HG02981 (cell line): Measurements from ENCODE around the gene IL6R.

ENCODE experiments used
- ATAC-seq: cut with Tn5 transposase; IDR thresholded peaks from one replicate; pipeline ENCODE4 v1.9.1; 2021; ENCODE audit warnings: mild to moderate bottlenecking, moderate library complexity; ENCODE audit not compliant: unreplicated experiment

The IL6R gene

DNA sequence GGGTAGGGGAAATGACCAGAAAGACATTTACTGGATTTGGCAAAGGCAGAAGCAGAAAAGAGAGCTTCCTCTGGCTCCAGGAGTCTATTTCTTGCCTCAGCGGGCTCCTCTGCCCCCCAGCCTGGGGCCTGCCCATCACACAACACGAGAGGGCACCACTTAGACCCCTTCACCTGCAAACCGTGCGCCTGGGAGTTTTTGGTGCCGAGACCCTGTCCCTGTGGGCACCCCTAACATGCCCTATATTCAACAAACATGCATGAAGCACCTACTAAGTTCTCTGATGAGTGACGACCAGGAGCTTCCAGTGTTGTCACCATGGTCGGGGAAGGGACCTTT lies 18.8 kb downstream of the IL6R start:
- no peak for ATAC-seq

DNA sequence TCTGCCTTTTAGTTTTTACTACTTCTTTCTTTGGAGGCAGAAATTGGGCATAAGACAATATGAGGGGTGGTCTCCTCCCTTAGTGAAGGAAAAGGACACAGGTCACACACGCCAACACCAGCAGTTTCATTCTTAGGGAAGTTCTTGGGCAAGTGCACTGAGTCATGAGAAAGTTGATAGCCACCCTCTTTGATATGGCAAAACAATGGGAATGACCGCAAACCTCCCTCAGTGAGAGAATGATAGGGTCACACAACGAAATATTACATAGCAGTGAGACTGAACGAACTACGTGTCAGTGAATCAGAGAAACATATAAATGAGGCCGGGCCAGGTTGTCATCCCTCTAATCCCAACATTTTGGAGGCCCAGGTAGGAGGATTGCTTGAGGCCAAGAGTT lies 20.0 kb downstream of the IL6R start:
- ATAC-seq = no peak

DNA sequence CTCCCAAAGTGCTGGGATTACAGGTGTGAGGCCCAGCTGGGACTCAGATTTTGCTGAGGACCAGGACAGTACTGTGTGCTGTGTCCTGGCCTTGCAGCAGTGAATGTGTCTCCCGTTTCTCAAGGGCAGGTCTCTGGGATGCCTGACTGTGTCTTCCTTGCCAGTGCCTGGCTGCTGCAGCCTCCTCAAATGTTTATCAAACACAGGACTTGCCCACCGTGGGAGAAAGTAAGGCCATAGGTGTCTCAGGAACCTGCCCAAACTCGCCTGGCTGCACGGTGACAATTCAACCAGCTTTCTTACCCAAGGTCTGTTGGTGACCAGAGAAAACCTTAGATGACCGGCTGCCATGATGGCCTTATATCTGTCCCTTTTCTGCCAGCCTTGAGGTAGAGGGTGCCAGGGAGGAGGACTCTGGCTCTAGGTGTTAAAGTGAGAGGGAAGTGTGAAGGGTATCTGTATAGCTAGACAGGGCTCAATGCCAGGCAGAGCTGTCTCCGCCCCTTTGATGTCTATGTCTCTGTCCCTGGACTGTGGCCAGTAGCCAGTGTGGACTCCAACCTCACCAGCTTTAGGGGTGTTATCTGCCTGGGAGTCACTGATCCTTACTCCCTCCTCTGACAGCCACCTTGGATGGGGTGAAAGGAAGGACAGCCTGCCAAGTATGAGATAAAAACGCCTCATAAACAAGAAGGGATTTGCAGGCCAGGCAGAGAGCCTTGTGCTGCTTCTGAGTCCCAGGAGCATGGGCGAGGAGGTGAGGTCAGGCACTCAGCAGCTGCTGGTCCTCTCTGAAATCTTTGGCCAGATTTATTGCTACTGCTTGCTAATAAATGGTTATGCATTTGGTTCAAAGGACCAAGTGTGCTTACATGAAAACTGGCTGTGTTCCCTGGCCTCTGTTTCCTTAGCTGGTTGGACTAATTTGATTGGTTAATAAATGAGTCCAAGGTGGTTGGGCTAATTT lies 22.3 kb downstream of the IL6R start:
- ATAC-seq = no peak

DNA sequence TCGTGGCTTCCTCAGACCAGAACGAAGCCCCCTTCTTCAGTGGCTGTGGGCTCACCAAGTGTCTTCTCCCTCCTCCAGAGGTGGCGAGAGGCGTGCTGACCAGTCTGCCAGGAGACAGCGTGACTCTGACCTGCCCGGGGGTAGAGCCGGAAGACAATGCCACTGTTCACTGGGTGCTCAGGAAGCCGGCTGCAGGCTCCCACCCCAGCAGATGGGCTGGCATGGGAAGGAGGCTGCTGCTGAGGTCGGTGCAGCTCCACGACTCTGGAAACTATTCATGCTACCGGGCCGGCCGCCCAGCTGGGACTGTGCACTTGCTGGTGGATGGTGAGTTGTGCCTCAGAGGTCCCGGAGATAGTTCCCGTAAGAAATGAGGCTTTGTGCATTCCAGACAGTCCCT lies 24.0 kb downstream of the IL6R start:
- ATAC-seq = no peak

DNA sequence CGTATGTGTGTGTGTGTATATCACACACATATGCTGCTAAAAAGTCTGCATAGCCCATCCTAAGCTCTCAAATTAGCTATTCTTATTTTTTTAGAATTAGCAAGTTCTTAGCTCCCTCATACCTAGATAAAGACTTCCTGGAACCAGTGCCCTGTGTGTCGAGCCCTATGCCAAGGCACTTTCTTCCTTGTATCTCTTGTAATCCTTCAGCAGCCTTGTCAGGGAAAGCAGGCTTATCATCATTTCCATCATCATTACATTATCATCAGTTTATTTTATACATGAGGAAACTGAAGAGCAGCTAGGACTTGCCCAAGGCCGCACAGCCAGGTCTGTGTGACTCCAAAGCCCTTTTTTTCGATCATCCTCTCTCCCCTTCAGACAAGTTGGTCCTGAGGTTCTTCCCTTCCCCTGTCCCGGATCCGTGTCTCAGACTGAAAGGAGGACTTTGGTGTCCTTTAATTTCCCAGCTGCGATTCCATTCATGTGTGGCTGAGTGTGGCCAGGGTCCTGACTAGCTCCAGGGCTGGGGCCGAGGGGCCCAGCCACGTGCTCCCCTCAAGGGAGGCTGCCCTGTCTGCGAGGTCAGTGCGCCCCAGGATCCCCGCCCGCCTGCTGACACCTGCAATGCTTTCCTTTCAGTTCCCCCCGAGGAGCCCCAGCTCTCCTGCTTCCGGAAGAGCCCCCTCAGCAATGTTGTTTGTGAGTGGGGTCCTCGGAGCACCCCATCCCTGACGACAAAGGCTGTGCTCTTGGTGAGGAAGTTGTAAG lies 24.9 kb downstream of the IL6R start:
- no peak for ATAC-seq

DNA sequence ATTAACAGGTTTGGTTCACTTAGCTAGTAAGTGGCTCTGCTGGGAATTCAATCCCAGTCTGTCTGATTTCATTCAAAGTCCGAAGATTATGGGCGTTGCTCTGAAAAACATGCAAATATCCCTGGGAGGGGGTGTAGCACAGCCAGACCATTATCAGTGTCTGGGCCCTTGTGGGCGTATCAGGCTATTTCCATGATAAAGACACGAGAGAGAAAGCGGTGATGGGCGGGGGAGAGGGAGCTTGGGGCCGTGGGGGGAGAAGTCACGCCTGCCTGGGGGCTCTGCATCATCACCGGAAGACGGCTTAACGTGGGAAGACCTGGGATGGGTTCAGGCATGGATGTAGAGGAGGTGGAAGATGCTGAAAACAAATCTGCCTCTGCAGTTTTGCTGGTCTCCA lies 25.8 kb downstream of the IL6R start:
- no peak for ATAC-seq

DNA sequence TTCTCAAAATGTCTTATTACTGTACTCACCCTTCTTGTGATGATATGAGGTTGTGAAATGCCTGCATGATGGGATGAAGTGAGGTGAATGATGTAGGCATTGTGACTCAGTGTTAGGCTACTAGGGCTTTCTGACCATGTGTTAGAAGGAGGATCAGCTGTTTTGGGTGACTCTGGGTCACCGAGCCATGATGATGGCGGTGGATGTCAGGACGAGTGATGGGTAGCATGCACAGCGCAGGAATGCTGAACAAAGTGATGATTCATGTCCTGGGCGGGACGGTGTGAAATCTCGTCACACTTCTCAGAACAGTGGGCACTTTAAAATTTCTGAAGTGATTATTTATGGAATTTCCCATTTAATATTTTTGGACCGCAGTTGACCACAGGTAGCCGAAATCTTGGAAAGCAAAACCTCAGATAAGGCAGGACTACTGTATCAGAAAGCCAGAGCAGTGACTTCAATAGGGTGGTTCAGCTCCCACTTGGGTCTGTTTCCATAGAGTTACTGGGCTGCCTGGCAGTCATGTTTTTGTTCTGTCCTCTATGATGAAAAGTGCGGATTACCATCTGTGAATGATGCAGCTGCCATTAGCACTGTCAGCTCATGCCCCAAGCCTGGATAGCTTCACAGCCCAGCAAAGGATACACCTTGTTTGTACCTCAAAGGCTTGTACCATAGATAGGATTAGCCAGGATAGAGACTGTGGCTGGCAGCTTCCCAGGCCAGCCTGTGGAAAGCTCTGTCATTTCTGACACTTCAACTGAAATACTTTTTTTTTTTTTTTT lies 26.6 kb downstream of the IL6R start:
- no peak for ATAC-seq

DNA sequence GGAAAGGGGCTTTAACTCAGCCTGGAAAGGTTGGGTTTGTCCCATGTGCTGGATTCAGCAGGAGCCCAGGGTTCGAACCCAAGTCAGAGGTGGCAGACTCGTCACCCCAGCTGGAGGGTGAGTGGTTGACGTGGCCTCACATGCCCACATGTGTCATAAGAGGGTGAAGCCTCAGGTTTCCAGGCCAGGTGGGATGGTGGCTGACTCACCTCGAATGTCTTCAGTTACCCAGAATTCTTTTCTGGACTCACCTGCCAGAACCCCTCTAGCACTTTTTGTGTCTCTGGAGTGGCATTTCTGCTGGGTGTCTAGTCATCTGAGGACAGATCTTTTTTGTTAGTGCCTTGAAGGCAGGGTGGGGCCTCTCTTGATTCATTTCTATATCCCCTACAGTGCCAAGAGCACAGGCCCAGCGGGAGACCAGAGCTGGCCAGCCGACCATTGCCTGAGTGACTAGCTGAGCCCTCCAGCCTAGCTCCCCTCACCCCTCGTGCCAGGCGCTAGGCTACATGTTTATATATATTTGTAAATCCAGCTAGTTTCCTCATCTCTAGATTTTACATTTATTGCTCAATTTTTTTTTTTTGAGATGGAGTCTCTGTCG lies 28.1 kb downstream of the IL6R start:
- ATAC-seq = no peak

DNA sequence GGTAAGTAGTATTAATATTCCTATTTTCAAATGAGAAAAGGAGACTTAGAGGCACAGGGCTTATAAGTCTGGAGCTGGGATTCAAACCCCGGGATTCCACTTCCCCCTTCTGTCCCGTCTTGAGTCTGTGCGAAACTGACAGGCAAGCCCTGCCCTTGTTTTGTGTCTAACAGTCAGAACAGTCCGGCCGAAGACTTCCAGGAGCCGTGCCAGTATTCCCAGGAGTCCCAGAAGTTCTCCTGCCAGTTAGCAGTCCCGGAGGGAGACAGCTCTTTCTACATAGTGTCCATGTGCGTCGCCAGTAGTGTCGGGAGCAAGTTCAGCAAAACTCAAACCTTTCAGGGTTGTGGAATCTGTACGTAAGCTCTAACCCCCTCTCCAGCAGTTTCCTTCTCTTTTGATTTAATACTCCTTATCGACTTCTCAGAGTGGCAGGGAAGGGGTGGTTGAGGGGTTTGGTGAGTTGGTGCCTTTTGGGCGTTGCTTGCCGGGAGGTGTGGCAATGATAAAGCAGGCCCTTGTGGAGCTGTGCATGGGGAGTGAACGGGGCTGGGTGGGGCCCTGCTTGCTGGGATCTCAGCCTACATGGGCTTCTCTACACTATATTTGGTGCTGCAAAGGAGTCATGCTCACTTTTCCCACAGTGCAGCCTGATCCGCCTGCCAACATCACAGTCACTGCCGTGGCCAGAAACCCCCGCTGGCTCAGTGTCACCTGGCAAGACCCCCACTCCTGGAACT lies 29.4 kb downstream of the IL6R start:
- ATAC-seq = no peak

DNA sequence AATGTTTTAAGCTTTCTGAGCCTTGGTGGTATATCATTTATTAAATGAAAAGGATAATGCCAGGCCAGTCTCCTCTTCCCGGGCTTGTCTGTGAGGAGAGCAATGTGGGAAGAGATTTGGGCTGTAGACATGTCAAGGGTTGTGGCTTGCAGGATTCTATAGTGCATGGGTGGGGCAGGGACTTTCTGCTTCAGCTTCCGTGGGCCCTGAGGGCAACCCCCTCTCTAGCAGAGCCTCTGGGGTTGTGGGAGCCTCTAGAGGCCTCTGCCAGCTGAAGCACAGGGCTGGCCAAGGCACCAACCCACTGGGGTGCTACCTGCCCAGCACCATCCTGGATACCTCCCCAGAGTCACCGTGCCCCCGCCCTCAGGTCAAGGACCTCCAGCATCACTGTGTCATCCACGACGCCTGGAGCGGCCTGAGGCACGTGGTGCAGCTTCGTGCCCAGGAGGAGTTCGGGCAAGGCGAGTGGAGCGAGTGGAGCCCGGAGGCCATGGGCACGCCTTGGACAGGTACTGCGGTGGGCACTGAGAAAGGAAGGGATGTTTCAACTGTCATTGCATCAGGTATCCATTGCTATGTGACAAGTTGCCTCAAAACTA lies 30.6 kb downstream of the IL6R start:
- ATAC-seq = no peak

DNA sequence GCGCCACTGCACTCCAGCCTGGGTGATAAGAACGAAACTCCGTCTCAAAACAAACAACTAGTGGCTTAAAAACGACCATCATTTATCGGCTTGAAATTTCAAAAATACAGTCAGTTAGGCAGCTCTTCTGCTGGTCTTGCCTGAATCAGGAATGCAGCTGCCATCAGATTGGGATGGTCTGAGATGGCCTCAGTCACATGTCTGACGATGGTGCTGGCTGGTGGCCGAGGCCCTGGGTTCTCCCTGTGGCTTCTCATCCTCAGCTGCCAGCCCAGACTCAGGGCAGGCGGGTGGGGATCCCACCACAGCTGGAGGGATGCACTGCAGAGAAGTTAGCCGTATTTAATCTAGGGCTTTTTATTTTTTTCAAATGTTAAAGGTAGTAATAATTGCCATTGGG lies 31.3 kb downstream of the IL6R start:
- no peak for ATAC-seq

DNA sequence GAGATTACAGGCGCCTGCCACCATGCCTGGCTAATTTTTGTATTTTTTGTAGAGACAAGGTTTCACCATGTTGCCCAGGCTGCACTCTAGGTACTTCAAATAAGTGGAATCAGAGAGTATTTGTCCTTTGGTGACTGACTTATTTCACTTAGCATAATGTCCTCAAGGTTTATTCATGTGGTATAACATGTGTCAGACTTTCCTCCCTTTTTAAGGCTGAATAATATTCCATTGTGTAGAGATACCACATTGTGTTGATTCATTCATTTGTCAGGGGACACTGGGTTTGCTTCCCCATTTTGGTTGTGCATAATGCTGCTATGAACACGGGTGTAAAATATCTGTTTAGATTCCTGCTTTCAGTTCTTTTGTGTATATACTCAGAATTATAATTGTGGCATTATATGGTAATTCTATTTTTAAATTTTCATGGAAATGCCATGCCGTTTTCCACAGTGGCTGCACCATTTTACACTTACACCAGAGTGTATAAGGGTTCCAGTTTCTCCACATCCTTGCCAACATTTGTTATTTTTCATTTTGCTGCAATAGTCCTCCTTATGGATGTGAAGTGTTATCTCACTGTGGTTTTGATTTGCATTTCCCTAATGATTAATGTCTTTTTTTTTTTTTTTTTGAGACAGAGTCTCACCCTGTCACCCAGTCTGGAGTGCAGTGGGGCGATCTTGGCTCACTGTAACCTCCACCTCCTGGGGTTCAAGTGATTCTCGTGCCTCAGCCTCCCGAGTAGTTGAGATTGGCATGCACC lies 35.1 kb downstream of the IL6R start:
- no peak for ATAC-seq

DNA sequence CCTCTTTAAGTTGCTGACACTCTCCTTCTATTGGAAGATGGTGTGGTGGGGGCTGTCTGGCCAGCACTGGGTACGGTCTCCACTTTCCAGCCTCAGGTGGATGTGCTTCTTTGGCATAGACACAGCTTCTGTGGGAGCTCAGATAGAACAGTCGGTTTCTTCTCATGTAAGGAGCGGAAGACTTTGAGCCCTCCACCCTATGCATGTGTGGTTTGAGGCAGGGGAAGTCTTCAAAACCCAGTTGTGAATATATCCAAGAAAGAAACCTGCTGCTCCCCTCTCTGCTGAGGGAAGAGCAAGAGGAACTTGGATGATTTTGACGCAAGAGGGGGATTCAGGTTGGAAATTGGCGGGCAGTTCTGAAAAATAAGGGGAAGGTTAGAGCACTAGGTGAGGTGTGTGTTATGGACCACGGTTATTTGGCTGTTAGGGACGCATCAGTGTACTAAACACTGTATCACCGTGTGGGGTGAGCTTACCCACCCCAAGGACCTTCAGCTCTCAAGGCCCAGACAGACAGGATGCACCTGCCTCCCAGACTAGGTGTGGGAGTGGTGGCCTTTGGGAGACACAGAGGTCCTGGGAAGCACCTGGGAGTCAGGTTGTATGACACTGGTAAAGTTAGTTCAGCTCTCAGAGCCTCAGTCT lies 36.2 kb downstream of the IL6R start:
- ATAC-seq = no peak

DNA sequence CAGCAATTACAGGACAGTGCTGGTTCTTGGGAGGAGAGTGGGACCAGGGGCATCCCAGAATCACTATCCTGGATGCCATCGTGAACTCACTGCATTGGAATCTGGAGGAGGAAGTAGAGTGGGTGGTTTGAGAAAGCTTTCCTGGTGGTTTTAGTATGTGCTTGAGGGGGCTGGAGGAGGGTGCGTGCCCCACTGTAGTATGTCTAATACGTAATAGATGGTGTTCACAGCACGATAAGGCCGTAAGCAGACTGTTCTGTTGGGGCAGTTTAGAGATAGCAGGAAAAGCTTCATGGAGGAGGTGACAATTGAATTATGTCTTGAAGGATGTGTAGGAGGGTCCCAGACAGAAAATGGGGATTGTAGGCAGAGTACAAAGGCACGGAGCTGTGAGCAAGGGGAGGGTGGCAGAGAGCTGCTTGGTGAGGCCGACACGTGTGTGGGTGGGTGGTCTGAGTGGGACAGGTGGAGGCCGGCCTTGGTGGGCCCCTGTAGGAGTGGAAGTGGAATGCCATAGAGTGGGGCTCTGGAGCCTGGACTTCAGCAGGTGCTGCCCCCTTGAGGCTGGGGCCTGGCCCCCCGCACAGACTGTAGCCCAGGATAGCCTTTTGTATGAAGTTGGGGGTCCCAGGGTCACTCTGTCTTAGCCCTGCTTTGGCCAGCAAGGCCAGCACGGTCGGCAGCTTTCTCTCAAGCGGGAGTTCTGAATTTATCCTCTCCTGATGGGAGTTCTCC lies 37.0 kb downstream of the IL6R start:
- ATAC-seq = no peak

DNA sequence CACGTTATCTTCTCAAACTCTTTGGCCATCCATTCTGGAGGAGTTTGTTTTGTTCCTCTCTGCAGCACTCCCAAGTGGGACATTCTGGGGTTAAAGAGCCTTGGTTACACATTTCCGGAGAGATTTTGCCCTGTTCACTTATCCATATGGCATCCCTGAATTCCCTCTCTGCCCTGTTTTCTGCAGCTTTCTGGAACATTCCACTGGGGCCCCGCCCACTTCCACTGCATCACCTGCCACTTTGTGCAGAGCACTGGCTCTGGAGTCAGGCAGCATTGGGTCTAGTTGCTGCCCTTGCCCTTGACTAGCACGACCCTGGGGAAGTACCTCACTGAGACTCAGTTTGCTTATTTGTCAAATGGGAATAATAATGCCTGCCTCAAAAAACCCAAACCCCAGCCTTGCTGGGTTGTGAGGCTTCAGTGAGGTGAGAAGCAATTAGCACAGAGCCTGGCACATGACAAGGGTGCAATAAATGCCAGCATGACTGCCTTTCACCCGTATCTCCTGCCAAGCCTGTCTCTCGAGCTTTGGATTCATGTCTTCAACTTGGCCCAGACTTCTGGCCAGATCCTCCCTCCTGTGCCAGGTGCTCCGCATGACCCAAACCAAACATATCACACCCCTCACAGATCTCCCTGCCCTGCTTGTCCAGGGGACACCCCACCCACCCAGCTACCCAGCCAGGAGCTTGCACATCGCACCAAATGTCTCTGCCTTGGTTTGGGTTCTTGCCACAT lies 38.3 kb downstream of the IL6R start:
- no peak for ATAC-seq

DNA sequence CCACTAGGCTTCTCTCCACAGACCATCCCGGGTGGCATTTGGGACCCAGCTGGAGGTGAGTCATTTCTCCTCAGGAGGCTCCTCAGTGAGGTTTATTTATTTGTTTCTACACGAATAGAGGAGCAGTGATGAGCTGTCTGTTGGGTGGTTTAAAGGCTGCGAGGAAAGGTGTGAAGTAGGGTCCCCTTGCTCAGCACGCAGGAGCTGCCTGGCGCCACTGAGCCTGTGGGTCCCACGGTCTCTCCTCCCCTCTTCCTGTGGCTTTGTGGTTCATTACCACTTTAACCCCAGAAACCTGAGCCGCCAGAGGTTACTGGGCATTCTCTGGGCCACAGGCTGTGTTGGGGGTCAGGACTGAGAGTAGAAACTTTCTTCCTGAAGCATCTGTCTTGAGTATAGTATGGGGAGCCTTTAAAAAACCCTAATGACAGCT lies 39.9 kb downstream of the IL6R start:
- ATAC-seq = no peak

DNA sequence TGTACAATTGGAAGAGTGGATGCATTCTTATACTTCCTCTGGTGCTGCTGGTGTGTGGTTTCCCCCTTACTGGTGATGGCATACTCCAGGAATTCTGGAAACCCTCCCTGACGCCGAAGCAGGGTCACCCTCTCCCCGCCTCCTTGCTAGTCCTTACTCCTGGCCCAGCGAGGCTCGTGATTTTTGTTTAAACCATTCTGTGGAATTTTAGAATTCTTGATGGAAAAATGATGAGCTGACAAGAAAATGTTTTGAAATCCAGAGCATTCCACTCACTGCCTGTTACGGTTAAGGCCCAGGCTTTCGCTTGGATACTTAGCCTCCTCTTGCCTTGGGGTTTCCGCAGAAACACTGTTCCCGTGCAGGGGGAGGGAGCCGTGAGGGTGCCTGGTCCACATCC lies 41.1 kb downstream of the IL6R start:
- no peak for ATAC-seq
